Gastrocnemius medialis (tissue), 4 donors: ENCODE measurements around the gene DMTF1.

Experiments
- CTCF ChIP-seq, 5 experiments: fragments of 450-650 bp in 3 of 5; fragments of 200-600 bp in 2 of 5; sonication (generic) in 2 of 5; IDR thresholded peaks in 4 of 5; conservative IDR thresholded peaks in 1 of 5; 1 replicate in 4 of 5; 2 replicates in 1 of 5; pipeline ENCODE4 v1.5.1; 2016 to 2019; ENCODE audit warnings: antibody characterized with exemption in 5 of 5, mild to moderate bottlenecking in 3 of 5, moderate library complexity in 3 of 5
- POLR2A ChIP-seq, 2 donors: fragments of 450-650 bp; IDR thresholded peaks; one replicate each; pipeline ENCODE4 v1.6.1; 2017; ENCODE audit warnings: antibody characterized with exemption in 2 of 2, mild to moderate bottlenecking in 2 of 2, moderate library complexity in 2 of 2

GRCh38 chr7:87213252-87213651, 61.0 kb downstream of the DMTF1 start:
- TF ChIP-seq POLR2A (IDR thresholded peaks at IDR 0.05) (no peak), CTCF (IDR thresholded peaks at IDR 0.05 in 4 of 5, conservative IDR thresholded peaks at IDR 0.05 in 1 of 5) (no peak)
